PFSK-1 (cell line): ENCODE measurements around the gene LEO1.

Experiments
- FOXP2 ChIP-seq: optimal IDR thresholded peaks from 2 replicates; pipeline ENCODE3; 2011; ENCODE audit warnings: borderline replicate concordance, control low read depth, inconsistent platforms; ENCODE audit not compliant: insufficient read depth; ENCODE audit errors: extremely low read length, extremely low read depth
- POLR2AphosphoS5 ChIP-seq: IDR thresholded peaks from 2 replicates; pipeline ENCODE4 v1.6.1; 2012; ENCODE audit warnings: low read depth, mild to moderate bottlenecking, control low read depth, low read length, moderate library complexity
- REST ChIP-seq, 2 experiments: IDR thresholded peaks; 2 replicates each; pipeline versions ENCODE4 v1.6.1 to v1.8.0; 2011 to 2012; ENCODE audit warnings: low read depth in 2 of 2, low read length in 2 of 2, control low read depth in 1 of 2, inconsistent platforms in 1 of 2, mild to moderate bottlenecking in 1 of 2, moderate library complexity in 1 of 2; ENCODE audit not compliant: insufficient read depth in 1 of 2
- SIN3A ChIP-seq: IDR thresholded peaks from 2 replicates; pipeline ENCODE4 v1.6.1; 2012; ENCODE audit warnings: mild to moderate bottlenecking, low read length, moderate library complexity, borderline replicate concordance; ENCODE audit not compliant: insufficient read depth
- TAF1 ChIP-seq: IDR thresholded peaks from 2 replicates; pipeline ENCODE4 v1.6.1; 2012; ENCODE audit warnings: low read length, control low read depth, borderline replicate concordance; ENCODE audit not compliant: insufficient read depth

Gene LEO1

GRCh38 chr15:52002351-52002750 lies 30.8 kb upstream of the LEO1 start:
- no peak for TF ChIP-seq FOXP2
- TF ChIP-seq TAF1 = no peak
- TF ChIP-seq REST (IDR thresholded peaks at IDR 0.05; ENCODE audit: insufficient read depth in 1 of 2, low read depth in 2 of 2, low read length in 2 of 2) = no peak
- no peak for TF ChIP-seq POLR2AphosphoS5
- TF ChIP-seq SIN3A = no peak

- TF ChIP-seq POLR2AphosphoS5 (no peak), FOXP2 (no peak), TAF1 (no peak), REST (IDR thresholded peaks at IDR 0.05; ENCODE audit: insufficient read depth in 1 of 2, low read depth in 2 of 2, low read length in 2 of 2) (no peak)
Observed at GRCh38 chr15:51992953-51993352, 21.4 kb upstream of the LEO1 start.

- no peak for TF ChIP-seq TAF1
- no peak for TF ChIP-seq FOXP2
- TF ChIP-seq REST (IDR thresholded peaks at IDR 0.05; ENCODE audit: insufficient read depth in 1 of 2, low read depth in 2 of 2, low read length in 2 of 2) = no peak
- no peak for TF ChIP-seq POLR2AphosphoS5
Observed at GRCh38 chr15:51991141-51991540, 19.6 kb upstream of the LEO1 start.

- TF ChIP-seq TAF1 (no peak), POLR2AphosphoS5 (no peak), SIN3A (no peak), REST (IDR thresholded peaks at IDR 0.05; ENCODE audit: insufficient read depth in 1 of 2, low read depth in 2 of 2, low read length in 2 of 2) (no peak), FOXP2 (no peak)
Observed at GRCh38 chr15:51982770-51983103, 11.2 kb upstream of the LEO1 start.

- no peak for TF ChIP-seq TAF1
- TF ChIP-seq REST (IDR thresholded peaks at IDR 0.05; ENCODE audit: insufficient read depth in 1 of 2, low read depth in 2 of 2, low read length in 2 of 2) = no peak
- no peak for TF ChIP-seq SIN3A
Observed at GRCh38 chr15:51982013-51982769, 10.6 kb upstream of the LEO1 start.
